Activated CD8-positive, alpha-beta memory T cell treated with anti-CD3 and anti-CD28 coated beads for 36 hours (primary cell): ENCODE measurements around the gene ZNF629. TPM values are rescaled to one million over a fixed set of nuclear protein-coding genes. Genes with fewer than 3 reads are reported as not detected.

ENCODE experiments used
- CTCF ChIA-PET: fragments of 350-600 bp; sonication (Branson Sonifier 250); formaldehyde crosslinking; loops from one replicate; lab custom pipeline; 2021; ENCODE audit warnings: antibody characterized with exemption; lab: Charles Lee
- POLR2A ChIA-PET: fragments of 350-600 bp; sonication (Branson Sonifier 250); formaldehyde crosslinking; loops from one replicate; lab custom pipeline; 2021; ENCODE audit warnings: antibody characterized with exemption; lab: Charles Lee
- total RNA-seq, 2 experiments: library from RNA; stranded (reverse); gene quantifications; one replicate each; pipeline ENCODE4 v1.2.3, GENCODE V29; 2021

ZNF629 gene
- total RNA-seq, 2 experiments from 2014 or later = 5.4 to 5.5 TPM

DNA sequence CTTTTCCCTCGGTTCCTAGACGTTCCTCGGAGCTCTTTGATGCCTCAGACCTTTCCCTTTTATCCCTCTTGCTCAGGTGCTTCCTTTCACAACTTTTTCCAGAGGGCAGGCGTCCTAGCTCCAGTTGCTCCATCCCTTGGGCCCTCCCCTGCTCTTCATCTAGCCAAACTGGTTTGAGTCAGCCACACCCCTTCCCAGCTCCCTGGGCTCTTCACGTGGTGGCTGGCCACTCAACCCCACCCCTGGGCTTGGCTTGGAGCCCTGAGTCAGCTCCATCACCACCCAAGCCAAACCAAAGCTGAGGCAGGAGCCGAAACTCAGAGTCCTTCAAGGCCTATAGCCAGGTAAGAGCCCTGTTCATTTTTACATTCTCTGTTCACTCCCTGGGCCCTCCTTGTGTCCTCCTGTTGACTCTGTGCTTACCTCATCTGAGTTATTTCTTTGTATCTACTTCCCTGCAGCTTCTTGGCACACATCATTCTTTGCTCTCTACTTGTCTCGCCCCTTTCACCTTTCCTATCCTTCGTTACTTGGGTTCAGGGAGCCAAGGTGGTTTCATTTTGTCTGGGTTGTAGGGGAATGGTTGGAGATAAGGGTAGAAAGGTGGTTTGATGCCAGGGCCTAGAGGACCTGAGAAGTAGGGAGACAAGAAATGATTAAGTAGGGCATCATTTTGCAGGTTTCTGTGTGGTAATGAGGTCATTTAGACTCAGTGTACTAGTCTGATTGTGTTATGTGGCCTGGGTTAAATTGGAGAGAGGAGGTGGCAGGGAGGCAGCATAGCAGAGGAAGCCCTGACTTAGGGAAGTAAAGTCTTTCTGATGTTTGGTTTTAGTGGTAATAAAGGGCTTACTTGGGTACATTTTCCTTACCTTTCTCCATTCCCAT, 46.4 kb downstream of the ZNF629 start:
- ChIA-PET CTCF (interaction anchor here (0.6 kb wide), 2 partner anchors 47 to 63 kb away, joined by 3 read pairs; no protein-coding TSS in a partner anchor), POLR2A (no interaction called here)

DNA sequence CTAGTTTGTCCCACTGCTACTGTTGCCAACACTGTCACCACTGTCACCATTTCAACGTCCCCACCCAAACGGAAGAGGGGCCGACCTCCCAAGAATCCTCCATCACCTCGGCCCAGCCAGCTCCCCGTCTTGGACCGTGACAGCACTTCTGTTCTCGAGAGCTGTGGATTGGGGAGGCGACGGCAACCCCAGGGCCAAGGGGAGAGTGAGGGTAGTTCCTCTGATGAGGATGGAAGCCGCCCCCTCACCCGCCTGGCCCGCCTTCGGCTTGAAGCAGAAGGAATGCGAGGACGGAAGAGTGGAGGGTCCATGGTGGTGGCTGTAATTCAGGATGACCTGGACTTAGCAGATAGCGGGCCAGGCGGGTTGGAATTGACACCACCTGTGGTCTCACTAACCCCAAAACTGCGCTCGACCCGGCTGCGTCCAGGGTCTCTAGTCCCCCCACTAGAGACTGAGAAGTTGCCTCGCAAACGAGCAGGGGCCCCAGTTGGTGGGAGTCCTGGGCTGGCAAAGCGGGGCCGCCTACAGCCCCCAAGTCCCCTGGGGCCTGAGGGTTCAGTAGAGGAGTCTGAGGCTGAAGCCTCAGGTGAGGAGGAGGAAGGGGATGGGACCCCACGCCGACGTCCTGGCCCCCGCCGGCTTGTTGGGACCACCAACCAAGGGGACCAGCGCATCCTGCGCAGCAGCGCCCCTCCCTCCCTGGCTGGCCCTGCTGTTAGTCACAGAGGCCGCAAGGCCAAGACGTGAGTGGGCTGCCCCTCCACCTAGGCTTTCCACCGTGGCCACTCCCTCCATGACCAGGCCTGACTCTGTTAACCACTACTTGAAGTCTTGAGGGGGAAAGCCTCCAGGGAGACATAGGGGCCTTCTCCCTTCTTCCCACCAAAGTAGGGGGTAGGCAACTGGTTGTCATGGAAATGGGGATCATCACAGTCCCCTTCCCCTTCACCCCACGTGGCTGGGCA, 47.7 kb downstream of the ZNF629 start:
- ChIA-PET CTCF (interaction anchor here (0.6 kb wide), 1 partner anchor 45 kb away, joined by 3 read pairs; no protein-coding TSS in a partner anchor), POLR2A (no interaction called here)

- CTCF ChIA-PET = no interaction called here
- POLR2A ChIA-PET = no interaction called here
These were observed 49.0 kb downstream of the ZNF629 start for GRCh38 chr16:30737794-30738648.

DNA sequence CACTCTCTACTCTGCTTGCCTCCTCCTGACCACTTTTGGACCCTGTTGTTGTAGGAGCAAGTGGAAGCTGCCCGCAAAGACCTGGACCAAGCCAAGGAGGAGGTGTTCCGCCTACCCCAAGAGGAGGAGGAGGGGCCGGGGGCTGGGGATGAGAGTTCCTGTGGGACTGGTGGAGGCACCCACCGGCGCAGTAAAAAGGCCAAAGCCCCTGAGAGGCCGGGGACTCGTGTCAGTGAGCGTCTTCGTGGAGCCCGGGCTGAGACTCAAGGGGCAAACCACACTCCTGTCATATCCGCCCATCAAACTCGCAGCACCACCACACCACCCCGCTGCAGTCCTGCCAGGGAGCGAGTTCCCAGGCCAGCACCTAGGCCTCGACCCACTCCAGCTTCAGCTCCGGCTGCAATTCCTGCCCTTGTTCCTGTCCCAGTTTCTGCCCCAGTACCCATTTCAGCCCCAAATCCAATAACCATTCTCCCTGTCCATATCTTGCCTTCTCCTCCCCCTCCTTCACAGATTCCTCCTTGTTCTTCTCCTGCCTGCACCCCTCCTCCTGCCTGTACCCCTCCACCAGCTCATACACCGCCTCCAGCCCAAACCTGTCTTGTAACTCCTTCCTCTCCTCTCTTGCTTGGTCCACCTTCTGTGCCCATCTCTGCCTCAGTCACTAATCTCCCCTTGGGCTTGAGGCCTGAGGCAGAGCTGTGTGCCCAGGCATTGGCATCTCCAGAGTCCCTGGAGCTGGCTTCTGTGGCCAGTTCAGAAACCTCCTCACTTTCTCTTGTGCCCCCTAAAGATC, 49.8 kb downstream of the ZNF629 start:
- ChIA-PET CTCF (interaction anchor here (0.5 kb wide), 1 partner anchor 104 kb away, joined by 4 read pairs; no protein-coding TSS in a partner anchor), POLR2A (interaction anchor here (0.8 kb wide), 1 partner anchor 14 kb away, joined by 3 read pairs; no protein-coding TSS in a partner anchor)

- CTCF ChIA-PET = no interaction called here
- POLR2A ChIA-PET = interaction anchor here (0.5 to 0.6 kb wide), 2 partner anchors 252 to 259 kb away, joined by 3 to 9 read pairs; no protein-coding TSS in a partner anchor
These were observed 55.6 kb downstream of the ZNF629 start for GRCh38 chr16:30731411-30731810.

GRCh38 chr16:30728899-30729672, 57.9 kb downstream of the ZNF629 start:
- POLR2A ChIA-PET = no interaction called here
- CTCF ChIA-PET = interaction anchor here (0.8 kb wide), 1 partner anchor 95 kb away, joined by 4 read pairs; no protein-coding TSS in a partner anchor

Other genes starting within 250 kb of the ZNF629 start
- 10 to 100 TPM; 14.1 to 15.0 TPM for gene ZNF764, start 228.8 kb downstream of the ZNF629 start, total RNA-seq
- 10 to 100 TPM in 1 of 2 experiments, 1 to 10 TPM in 1; 9.4 to 10.0 TPM for gene ZNF688, start 215.5 kb downstream of the ZNF629 start, total RNA-seq
- gene ZNF785, start 201.5 kb downstream of the ZNF629 start, total RNA-seq = 10 to 100 TPM; 13.8 to 14.5 TPM
- gene ZNF689, start 176.8 kb downstream of the ZNF629 start, total RNA-seq = 10 to 100 TPM; 12.5 to 12.7 TPM
- gene PRR14, start 136.2 kb downstream of the ZNF629 start, total RNA-seq = 10 to 100 TPM; 87.8 to 95.1 TPM
- gene FBRS, start 128.8 kb downstream of the ZNF629 start, total RNA-seq = 100 to 1,000 TPM; 107 to 119 TPM
- 10 to 100 TPM; 70.8 to 73.5 TPM for gene SRCAP, start 88.0 kb downstream of the ZNF629 start, total RNA-seq
- 10 to 100 TPM; 34.5 to 34.7 TPM for gene PHKG2, start 38.8 kb downstream of the ZNF629 start, total RNA-seq
- gene CFAP119, start 25.1 kb downstream of the ZNF629 start, total RNA-seq = 1 to 10 TPM; 5.3 to 6.3 TPM
- 100 to 1,000 TPM; 125 to 129 TPM for gene RNF40, start 24.9 kb downstream of the ZNF629 start, total RNA-seq
- 10 to 100 TPM; 27.8 to 29.8 TPM for gene BCL7C, start 106.9 kb upstream of the ZNF629 start, total RNA-seq
- under 1 TPM; 0.13 to 0.21 TPM for gene CTF1, start 109.4 kb upstream of the ZNF629 start, total RNA-seq
- 10 to 100 TPM; 29.9 to 30.1 TPM for gene FBXL19, start 136.4 kb upstream of the ZNF629 start, total RNA-seq
- 1 to 10 TPM; 7.9 to 8.4 TPM for gene ORAI3, start 161.9 kb upstream of the ZNF629 start, total RNA-seq
- 10 to 100 TPM; 26.9 to 27.3 TPM for gene SETD1A, start 170.5 kb upstream of the ZNF629 start, total RNA-seq
- 1 to 10 TPM; 1.8 to 1.9 TPM for gene HSD3B7, start 198.0 kb upstream of the ZNF629 start, total RNA-seq
- under 1 TPM; 0.15 to 0.34 TPM for gene STX1B, start 223.4 kb upstream of the ZNF629 start, total RNA-seq
- gene STX4, start 246.4 kb upstream of the ZNF629 start, total RNA-seq = 10 to 100 TPM; 40.0 to 41.2 TPM